Uterus (tissue), 2 donors: ENCODE measurements around the gene SELENOH.

Experiments used
- CTCF ChIP-seq, 4 experiments: fragments of 200-600 bp in 2 of 4; fragments of 450-650 bp in 2 of 4; sonication (generic) in 2 of 4; IDR thresholded peaks; one replicate each; pipeline ENCODE4 v1.5.1; 2016 to 2019; ENCODE audit warnings: antibody characterized with exemption in 4 of 4, mild to moderate bottlenecking in 2 of 4, moderate library complexity in 1 of 4
- POLR2A ChIP-seq, 2 donors: fragments of 450-650 bp; IDR thresholded peaks; one replicate each; pipeline ENCODE4 v1.6.1; 2016; ENCODE audit warnings: antibody characterized with exemption in 2 of 2, mild to moderate bottlenecking in 1 of 2, moderate library complexity in 1 of 2

- no peak for TF ChIP-seq CTCF (IDR thresholded peaks at IDR 0.05)
- no peak for TF ChIP-seq POLR2A (IDR thresholded peaks at IDR 0.05)
Measured at GRCh38 chr11:57787920-57788702, 46.8 kb downstream of the SELENOH start.
